HG03439 (cell line): ENCODE measurements around the gene KMT2D.

Experiments used
- ATAC-seq: cut with Tn5 transposase; IDR thresholded peaks from one replicate; pipeline ENCODE4 v1.9.1; 2021; ENCODE audit warnings: mild to moderate bottlenecking, moderate library complexity; ENCODE audit not compliant: unreplicated experiment

The KMT2D gene

GRCh38 chr12:49038291-49038955 lies 22.2 kb downstream of the KMT2D start:
- ATAC-seq, result no peak

DNA sequence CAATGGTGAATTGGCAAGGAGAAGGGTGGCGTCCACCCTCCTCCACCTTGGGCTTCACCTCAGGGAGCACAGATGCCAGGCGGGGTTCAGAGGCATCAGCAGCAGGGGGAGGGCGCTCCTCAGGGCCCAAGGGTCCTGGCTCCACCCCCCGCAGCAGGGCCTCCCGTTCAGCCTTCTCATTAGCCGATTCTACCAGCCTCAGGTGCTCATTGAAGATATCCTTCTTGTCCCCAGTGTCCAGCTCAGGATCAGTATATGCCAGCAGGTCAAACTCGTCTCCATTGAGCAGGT lies 22.7 kb downstream of the KMT2D start:
- ATAC-seq, result no peak

DNA sequence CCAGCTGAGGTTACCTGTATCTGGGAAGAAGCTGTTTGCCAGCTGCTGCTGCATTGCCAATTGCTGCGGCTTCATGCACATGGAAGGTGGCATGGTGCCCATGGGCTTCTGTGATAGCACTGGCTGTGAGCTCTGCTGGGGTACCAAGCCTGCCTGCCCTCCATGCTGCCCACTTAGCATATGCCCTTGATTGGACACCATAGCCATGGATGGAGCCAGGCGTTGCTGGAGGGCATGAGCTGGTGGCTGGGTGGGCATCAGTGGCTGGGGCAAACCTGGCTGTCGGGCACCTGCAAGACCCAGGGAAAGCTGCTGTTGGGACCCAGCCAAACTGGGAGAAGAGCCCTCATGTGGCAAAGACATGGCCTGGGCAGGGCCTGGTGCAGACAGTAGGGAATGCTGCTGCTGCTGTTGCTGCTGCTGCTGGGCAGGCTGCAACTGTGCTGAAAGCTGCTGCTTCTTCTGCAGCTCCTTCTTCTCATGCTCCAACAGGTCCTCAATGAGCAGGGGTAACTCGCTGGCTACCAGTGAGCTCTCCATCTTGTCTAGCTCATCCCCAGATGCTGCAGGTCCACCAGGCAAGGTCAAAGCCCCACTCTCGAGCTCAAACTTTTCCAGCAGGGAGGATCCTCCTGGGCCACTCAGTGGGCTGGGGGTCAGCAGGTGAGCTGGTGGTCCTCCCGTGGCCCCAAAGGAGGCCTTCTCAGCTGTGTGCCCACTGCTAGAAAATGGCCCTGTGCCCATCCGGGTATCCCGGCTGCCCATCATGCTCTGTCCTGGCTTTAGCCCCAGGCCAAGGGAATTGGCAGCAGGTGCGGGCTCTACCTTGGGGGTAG lies 23.3 kb downstream of the KMT2D start:
- ATAC-seq, result no peak

DNA sequence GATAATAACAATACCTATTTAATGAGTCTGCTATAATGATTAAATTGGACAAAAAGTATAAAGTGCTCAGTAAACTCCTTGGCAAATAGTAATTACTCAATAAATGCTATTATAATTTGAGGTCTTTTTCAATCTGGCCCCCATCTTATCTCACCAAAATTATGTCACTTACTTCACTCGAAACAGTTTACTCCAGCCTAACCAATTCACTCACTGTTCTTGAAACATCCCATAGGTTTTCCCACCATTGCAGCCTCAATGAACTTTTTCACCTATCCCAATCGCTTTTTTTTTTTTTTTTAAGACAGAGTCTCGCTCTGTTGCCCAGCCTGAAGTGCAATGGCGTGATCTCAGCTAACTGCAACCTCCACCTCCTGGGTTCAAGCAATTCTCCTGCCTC lies 24.6 kb downstream of the KMT2D start:
- ATAC-seq, result no peak

GRCh38 chr12:49034286-49034622 lies 26.3 kb downstream of the KMT2D start:
- ATAC-seq, result no peak

GRCh38 chr12:49033611-49034285 lies 26.8 kb downstream of the KMT2D start:
- ATAC-seq, result no peak

DNA sequence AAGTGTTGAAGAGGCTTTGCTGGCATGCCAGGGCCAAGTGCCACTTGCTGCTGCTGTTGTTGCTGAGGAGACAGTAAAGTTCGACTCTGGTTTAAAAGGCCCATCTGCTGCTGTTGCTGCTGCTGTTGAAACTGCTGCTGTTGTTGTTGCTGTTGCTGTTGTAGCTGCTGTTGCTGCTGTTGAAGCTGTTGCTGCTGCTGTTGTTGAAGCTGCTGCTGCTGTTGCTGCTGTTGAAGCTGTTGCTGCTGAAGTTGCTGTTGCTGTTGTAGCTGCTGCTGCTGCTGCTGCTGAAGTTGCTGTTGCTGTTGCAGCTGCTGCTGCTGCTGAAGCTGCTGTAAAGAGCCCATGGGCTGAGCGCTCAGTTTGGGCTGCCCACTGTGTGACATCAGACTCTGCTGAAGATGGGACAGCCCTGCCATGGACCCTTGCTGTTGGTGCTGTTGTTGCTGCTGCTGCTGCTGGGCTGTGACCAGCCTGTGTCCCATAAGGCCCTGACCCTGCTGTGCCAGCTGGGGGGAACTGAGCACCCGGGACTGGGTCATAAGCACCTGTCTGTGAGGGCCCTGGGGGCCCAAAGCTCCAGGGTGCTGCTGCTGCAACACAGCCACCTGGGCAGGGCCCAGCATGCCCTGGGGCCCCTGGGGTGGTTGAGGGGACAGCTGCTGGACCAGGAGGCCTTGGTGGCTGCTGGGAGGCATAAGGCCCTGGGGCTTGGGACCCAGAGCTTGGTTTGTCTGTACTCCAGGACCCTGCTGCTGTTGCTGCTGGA lies 27.7 kb downstream of the KMT2D start:
- ATAC-seq, result no peak

DNA sequence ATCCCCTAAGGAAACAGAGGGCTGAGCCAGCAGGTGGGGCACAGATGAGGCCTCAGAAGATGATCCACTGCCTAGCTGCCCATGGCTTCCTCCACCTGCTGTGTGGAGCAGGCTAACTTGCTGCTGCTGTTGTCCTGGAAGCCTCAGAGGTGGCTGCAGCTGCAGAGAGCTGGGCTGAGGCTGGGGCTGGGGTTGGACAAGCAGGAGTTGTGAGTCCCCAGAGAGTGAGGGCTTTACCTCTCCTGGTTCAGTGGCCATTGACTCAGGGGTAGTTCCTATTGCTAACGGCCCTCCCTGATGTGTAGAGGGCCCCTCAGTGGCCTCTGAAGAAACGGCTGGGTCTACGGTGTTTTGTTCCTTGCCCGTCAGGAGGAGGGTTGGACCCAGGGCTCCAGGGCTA lies 28.3 kb downstream of the KMT2D start:
- ATAC-seq, result no peak

GRCh38 chr12:49031573-49032161 lies 28.9 kb downstream of the KMT2D start:
- no peak for ATAC-seq

DNA sequence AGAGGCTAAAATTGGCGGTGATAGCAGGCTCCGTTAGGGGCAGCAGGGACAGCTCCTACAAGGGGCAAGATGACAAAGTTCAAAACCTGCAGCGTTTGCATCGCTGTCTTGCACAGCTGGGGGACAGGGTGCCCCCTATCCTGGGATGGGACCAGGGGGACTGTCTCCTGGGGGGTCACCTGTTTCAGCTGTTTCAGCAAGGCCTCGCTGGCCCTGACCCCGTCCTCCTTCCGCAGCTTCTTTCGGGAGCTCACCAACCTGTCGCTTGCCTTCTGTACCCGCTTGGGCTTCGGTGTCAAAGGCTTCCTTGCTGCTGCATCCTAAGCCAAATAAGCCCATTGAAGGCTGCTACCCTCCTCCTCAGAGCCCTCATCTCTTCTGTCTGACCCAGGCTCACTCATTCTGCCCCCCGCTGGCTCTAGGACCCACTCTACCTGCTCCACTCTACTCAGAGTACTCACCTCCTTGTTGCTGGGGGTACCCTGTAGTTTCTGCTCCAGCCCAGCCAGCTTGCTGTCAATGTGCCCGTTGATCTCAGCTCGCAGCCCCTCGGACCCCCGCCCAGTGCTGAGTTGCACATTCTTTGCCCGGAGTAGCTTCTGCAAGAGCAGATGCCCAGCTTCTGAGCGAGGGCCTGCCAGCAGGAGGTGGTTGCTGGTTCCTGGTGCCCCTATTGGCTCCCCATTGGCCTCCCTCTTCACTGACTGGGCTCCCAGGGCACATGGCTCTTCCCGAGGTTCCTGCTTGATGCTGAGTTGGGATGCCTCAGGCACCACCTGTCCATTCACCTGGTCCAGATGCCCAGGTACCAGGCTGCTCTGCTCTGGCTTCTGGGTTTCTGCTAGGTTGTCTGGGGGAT lies 29.7 kb downstream of the KMT2D start:
- ATAC-seq, result no peak

- ATAC-seq, result no peak
These were observed 30.5 kb downstream of the KMT2D start for GRCh38 chr12:49030119-49030518.

DNA sequence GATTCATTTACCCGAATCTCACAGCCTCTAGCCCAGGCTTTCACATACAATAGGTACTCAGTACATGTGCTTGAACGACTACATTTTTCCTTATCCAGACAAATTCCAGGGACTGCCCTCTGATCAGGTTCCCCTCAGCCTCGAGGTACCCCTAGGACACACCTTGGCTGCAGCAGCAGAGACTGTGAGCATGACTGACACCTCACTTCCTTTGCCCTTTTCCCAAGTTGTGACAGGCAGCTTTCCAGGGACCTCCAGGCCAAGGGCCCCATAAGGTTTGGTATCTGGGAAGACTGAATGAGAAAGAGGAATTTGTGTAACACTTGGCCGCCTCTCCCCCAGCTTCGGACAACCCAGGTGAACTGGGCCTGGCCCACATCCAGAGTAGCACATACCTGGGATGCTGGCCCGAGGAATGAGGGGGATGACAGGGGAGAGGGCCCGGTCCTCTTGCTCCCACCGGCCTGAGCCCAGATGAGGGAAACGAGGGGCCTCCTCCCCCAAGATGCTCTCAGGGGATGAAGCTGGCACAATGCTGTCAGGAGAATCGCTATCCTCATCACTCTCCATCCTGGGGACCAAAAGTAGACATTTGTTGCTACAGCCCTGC lies 31.8 kb downstream of the KMT2D start:
- ATAC-seq, result no peak

DNA sequence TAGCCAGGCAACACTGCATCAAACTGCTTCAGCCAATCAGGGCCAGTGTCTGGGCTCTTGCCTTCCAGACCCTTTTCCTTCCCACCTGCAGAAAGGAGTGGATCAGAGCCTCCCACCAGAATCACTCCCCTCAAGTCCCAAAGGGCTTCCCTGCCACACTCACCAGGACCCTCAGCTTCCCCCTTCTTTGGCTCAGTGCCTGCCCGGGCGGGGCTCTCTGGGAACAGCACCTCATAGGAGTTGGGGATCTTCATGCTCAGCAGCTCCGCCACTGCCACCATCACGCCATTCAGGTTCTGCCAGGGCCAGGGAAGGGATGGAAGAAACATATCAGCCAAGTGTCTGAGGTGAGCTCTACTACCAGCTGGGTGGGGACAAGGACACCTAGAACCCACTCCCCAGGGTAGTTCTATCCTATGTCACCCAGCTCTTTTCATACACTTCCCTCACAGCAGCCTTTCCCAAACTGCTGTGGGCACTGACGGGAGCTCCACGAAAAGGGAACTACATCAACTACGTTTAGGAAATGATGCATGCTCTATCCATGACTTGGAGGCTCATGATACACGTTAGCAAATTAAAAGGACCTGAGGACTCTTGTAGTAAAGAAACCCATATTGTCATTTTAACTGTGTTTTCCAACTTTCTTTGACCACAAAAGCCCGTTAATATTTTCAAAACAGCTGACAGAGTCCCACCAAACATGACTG lies 32.6 kb downstream of the KMT2D start:
- ATAC-seq, result no peak

- ATAC-seq, result no peak
These were observed 33.7 kb downstream of the KMT2D start for GRCh38 chr12:49026678-49027480.

- no peak for ATAC-seq
These were observed 34.5 kb downstream of the KMT2D start for GRCh38 chr12:49026101-49026500.

DNA sequence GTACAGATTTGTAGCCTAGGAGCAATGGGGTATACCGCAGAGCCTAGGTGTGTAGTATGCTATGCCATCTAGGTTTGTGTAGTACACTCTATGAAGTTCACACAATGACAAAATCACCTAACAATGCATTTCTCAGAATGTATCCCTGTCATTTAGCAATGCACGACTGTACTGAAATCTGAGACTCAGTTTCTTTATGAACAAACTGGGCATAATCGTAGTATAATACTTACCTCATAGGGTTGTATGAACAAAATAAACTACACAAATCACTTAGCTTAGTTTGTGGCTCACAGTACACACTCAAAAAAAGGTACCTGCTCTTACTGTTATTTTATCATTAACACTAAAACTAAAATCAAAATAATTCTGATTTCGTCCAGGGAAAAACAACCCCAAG lies 35.1 kb downstream of the KMT2D start:
- no peak for ATAC-seq

- no peak for ATAC-seq
These were observed 36.1 kb downstream of the KMT2D start for GRCh38 chr12:49024543-49024942.

DNA sequence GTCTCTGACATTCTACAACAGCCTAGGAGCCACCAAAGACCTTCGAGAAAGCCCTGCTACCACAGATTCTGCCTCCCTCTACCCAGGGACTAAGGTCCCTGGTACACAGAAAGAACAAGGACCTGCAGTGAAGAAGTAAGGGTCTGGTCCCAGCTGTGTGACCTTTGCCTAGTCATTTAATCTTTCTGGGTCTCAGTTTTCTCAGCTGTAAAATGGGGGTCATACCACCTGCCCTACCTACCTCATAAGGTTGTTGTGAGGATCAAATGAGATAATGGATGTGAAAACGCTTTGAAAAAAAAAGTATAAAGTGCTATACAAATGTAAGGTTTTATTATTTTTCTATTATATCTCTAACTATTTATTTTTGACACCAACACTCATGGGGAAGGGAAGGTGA lies 36.8 kb downstream of the KMT2D start:
- no peak for ATAC-seq
